ENCODE measurements around the gene NCAM1.

NCAM1 gene

GRCh38 chr11:113260541-113260940 is 299.3 kb downstream of the NCAM1 start:
- DNase-seq: peak; percentile 16

GRCh38 chr11:113261709-113262475 is 300.7 kb downstream of the NCAM1 start:
- DNase-seq: no peak

- no peak for DNase-seq
Observed at GRCh38 chr11:113262594-113262993, 301.4 kb downstream of the NCAM1 start.

GRCh38 chr11:113263458-113264259 is 302.4 kb downstream of the NCAM1 start:
- DNase-seq: no peak

GRCh38 chr11:113265362-113265761 is 304.1 kb downstream of the NCAM1 start:
- DNase-seq: no peak

GRCh38 chr11:113267493-113267892 is 306.3 kb downstream of the NCAM1 start:
- no peak for DNase-seq

- no peak for DNase-seq
Observed at GRCh38 chr11:113269096-113269495, 307.9 kb downstream of the NCAM1 start.

- DNase-seq: no peak
Observed at GRCh38 chr11:113269636-113270035, 308.4 kb downstream of the NCAM1 start.

- no peak for DNase-seq
Observed at GRCh38 chr11:113270080-113270479, 308.9 kb downstream of the NCAM1 start.

- DNase-seq: no peak
Observed at GRCh38 chr11:113271551-113272245, 310.5 kb downstream of the NCAM1 start.

- DNase-seq: no peak
Observed at GRCh38 chr11:113272281-113272680, 311.1 kb downstream of the NCAM1 start.

GRCh38 chr11:113272927-113273615 is 311.9 kb downstream of the NCAM1 start:
- no peak for DNase-seq

- no peak for DNase-seq
Observed at GRCh38 chr11:113273720-113274119, 312.5 kb downstream of the NCAM1 start.

- no peak for DNase-seq
Observed at GRCh38 chr11:113274713-113275582, 313.7 kb downstream of the NCAM1 start.

- DNase-seq: no peak
Observed at GRCh38 chr11:113275602-113276001, 314.4 kb downstream of the NCAM1 start.

GRCh38 chr11:113276466-113276865 is 315.2 kb downstream of the NCAM1 start:
- DNase-seq: no peak

- no peak for DNase-seq
Observed at GRCh38 chr11:113277907-113278306, 316.7 kb downstream of the NCAM1 start.

GRCh38 chr11:113278481-113278880 is 317.3 kb downstream of the NCAM1 start:
- no peak for DNase-seq

- DNase-seq: no peak
Observed at GRCh38 chr11:113278925-113279324, 317.7 kb downstream of the NCAM1 start.

- no peak for DNase-seq
Observed at GRCh38 chr11:113279591-113279990, 318.4 kb downstream of the NCAM1 start.

- peak; percentile 9 for DNase-seq
Observed at GRCh38 chr11:113281052-113281725, 320.0 kb downstream of the NCAM1 start.

Data from activated CD4-positive, alpha-beta T cell treated with anti-CD3 and anti-CD28 coated beads, Interleukin-10, Interleukin-2, amounts not matched to agents 100 ng/mL and 50 ng/mL, durations not matched to agents 16 hours and 8 hours (primary cell).